ENCODE measurements around the gene MROH9. TPM values are rescaled to one million over a fixed set of nuclear protein-coding genes. Genes with fewer than 3 reads are reported as not detected.
"Not testable (repeated sequence)": the region's sequence is repeated elsewhere in the genome, so short reads cannot be mapped to it uniquely, and the experiment has no call there.

MROH9 gene
- total and polyA plus RNA-seq, 7 donors: not detected

DNA sequence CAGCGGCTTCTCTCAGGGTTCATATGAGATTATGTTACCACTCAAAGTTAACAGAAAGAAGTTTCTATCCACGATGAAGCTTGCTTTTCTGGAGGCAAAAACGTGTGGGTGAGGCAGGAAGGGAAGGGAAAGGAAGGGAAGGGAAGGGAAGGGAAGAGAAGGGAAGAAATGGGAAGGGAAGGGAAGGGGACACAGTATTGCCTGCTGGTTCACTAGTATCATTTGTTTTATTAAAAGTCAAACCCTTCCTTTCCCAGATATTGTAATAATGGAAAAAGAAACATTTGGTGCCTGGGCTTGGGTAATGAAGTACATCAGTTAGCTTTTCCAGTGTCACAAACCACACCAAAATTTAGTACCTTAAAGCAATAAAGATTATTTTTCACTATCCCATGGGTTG, 18.0 kb upstream of the MROH9 start:
- no peaks in the 10 kb centered on the region for H3K4me1 ChIP-seq
- TF ChIP-seq, protein P1, sequence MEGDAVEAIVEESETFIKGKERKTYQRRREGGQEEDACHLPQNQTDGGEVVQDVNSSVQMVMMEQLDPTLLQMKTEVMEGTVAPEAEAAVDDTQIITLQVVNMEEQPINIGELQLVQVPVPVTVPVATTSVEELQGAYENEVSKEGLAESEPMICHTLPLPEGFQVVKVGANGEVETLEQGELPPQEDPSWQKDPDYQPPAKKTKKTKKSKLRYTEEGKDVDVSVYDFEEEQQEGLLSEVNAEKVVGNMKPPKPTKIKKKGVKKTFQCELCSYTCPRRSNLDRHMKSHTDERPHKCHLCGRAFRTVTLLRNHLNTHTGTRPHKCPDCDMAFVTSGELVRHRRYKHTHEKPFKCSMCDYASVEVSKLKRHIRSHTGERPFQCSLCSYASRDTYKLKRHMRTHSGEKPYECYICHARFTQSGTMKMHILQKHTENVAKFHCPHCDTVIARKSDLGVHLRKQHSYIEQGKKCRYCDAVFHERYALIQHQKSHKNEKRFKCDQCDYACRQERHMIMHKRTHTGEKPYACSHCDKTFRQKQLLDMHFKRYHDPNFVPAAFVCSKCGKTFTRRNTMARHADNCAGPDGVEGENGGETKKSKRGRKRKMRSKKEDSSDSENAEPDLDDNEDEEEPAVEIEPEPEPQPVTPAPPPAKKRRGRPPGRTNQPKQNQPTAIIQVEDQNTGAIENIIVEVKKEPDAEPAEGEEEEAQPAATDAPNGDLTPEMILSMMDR (IDR thresholded peaks at IDR 0.05): no peak
- H3K27me3 ChIP-seq (ENCODE audit: insufficient read depth in 3 of 3, low read length in 2 of 3): no peaks in the 10 kb centered on the region
- no peak overlapping the region for H3K27ac ChIP-seq
- ATAC-seq: no peak
- WGBS, 3 donors: 26 to 45% (median 32%) methylated on average over 3 of the region's 3 CpGs
- no peak overlapping the region for H3K4me3 ChIP-seq
- H3K36me3 ChIP-seq (ENCODE audit: insufficient read depth in 1 of 2, low read depth in 1 of 2): no peaks in the 10 kb centered on the region
- no peak for DNase-seq
- peaks cover 25% of the 10 kb centered on the region for H3K9me3 ChIP-seq
- intact Hi-C loops (cut with DNase I): no loop called here

DNA sequence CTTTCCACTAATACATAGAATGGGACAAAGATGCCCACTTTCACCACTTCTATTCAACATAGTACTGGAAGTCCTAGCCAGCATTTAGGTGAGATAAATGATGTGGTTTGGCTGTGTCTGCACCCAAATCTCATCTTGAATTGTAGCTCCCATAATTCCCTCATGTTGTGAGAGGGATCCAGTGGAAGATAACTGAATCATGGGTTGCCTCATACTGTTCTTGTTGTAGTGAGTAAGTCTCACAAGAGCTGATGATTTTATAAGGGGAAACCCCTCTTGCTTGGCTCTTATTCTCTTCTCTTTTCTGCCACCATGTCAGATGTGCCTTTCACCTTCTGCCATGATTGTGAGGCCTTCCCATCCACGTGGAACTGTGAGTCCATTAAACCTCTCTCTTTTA, 10.7 kb upstream of the MROH9 start:
- not testable (repeated sequence) for DNase-seq; ATAC-seq; H3K4me3 ChIP-seq; H3K27me3 ChIP-seq (ENCODE audit: insufficient read depth in 3 of 3, low read length in 2 of 3); H3K36me3 ChIP-seq (ENCODE audit: insufficient read depth in 1 of 2, low read depth in 1 of 2); H3K4me1 ChIP-seq; H3K27ac ChIP-seq
- 40 to 46% (median 41%) methylated on average over 1 of the region's 1 CpG for WGBS, 3 donors
- intact Hi-C loops (cut with DNase I): loop anchor here in 1 of 2 donors (5.0 kb wide), 1 partner anchor 992 kb away; no protein-coding TSS in a partner anchor
- H3K9me3 ChIP-seq: peaks cover 25% of the 10 kb centered on the region

DNA sequence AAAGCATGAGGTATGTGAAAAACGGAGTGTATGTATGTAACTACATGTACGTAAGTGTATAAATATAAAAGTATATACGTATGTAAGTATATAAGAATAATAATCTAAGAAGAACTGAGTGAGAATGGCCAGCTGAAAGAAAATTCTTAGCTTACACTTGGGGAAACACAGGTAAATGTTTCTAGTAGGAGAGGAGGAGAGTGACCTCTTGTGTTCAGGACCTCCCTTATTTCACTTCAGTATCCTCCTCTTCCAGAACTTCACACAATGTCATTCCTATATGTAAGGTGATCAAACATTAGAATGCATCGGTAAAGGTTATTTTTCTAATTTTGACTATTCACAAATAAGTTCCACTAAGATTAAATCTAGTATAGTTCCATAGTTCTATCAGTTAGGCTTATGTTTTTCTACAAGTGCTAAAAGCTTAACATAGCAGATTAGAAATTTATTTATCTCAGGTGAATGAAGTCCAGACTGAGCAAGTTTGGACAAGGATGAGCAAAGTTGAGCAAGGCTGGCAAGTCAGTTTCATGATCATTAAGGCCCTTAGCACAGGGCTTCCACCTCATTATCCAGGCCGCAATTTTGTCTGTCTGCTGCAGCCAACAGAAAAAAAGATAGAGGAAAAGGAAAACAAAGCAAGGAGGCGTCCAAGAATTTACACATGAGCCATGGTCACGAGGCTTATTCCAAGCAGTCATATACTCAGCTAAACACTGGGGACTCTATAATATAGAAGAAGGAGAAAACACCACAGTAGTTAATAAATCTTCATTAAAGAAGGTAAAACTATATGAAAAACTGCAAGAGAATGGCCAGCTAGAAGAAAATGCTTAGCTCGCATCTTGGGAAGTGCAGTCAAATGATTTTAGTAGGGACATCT, 7.1 kb upstream of the MROH9 start:
- Histone ChIP-seq H3K36me3 (ENCODE audit: insufficient read depth in 1 of 2, low read depth in 1 of 2) (no peaks in the 10 kb centered on the region), H3K27ac (no peak overlapping the region), H3K4me3 (no peak overlapping the region), H3K9me3 (no peaks in the 10 kb centered on the region), H3K4me1 (no peaks in the 10 kb centered on the region), H3K27me3 (ENCODE audit: insufficient read depth in 3 of 3, low read length in 2 of 3) (no peaks in the 10 kb centered on the region)
- 72 to 81% (median 73%) methylated on average over 8 of the region's 8 CpGs for WGBS, 3 donors
- no peak for DNase-seq
- TF ChIP-seq, protein P1 (IDR thresholded peaks at IDR 0.05): peak; percentile 17
- ATAC-seq: no peak
- intact Hi-C loops (cut with DNase I): loop anchor here in 1 of 2 donors (5.0 kb wide), 1 partner anchor 996 kb away; no protein-coding TSS in a partner anchor

DNA sequence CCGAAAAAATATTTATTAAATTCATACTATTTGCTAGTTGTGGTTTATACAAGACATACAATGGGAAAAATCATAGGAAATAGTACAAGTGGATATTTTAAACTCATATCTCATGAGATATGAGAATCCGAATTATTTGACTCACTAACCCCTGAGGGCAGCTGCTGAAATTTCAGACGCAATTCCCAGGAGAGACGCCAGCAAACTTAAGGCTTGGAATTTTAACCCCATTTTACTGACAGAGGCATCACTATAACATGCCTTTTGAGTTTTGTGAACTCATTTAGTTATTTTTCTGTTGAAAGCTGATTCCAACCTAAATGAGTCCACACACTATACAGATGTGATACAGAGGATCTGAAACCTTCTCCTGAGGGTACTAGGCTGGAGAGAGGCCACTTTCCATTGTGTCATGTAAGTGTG, 5.9 kb upstream of the MROH9 start:
- no peaks in the 10 kb centered on the region for H3K4me1 ChIP-seq
- WGBS, 3 donors: 21 to 33% (median 25%) methylated on average over 4 of the region's 4 CpGs

More for the DNA sequence above, 5.9 kb upstream of the MROH9 start:
- Histone ChIP-seq H3K9me3 (no peaks in the 10 kb centered on the region), H3K36me3 (ENCODE audit: insufficient read depth in 1 of 2, low read depth in 1 of 2) (no peaks in the 10 kb centered on the region), H3K4me3 (no peak overlapping the region), H3K27ac (no peak overlapping the region), H3K27me3 (ENCODE audit: insufficient read depth in 3 of 3, low read length in 2 of 3) (no peaks in the 10 kb centered on the region)
- ATAC-seq (peak in 1 of 4 donors; percentile 27), DNase-seq (no peak)
- intact Hi-C loops (cut with DNase I): loop anchor here in 1 of 2 donors (5.0 kb wide), 1 partner anchor 997 kb away; no protein-coding TSS in a partner anchor
- TF ChIP-seq, protein P1 (IDR thresholded peaks at IDR 0.05): no peak
